Measurements from ENCODE around the gene TNIP3. TPM values are rescaled to one million over a fixed set of nuclear protein-coding genes. Genes with fewer than 3 reads are reported as not detected.

TNIP3 gene
- total RNA-seq, 1 experiment from 2014 or later = not detected

GRCh38 chr4:121114756-121115155, 49.4 kb downstream of the TNIP3 start:
- no peaks in the 10 kb centered on the region for H3K9me3 Mint-ChIP-seq (ENCODE audit: low read depth, unreplicated experiment)
- H3K36me3 Mint-ChIP-seq (ENCODE audit: insufficient read depth, unreplicated experiment) = no peaks in the 10 kb centered on the region
- H3K27me3 Mint-ChIP-seq (ENCODE audit: unreplicated experiment) = no peaks in the 10 kb centered on the region
- H3K4me3 Mint-ChIP-seq (ENCODE audit: low read depth, unreplicated experiment) = no peak overlapping the region
- intact Hi-C loops (cut with micrococcal nuclease; ENCODE audit: unreplicated experiment) = loop anchor here (5.0 kb wide), 1 partner anchor 397 kb away; no protein-coding TSS in a partner anchor
- DNase-seq = no peak
- CTCF ChIA-PET = no interaction called here
- H3K27ac Mint-ChIP-seq (ENCODE audit: unreplicated experiment) = no peak overlapping the region
- no peaks in the 10 kb centered on the region for H3K4me1 Mint-ChIP-seq (ENCODE audit: low read depth, unreplicated experiment)
- no peak for TF ChIP-seq CTCF (IDR thresholded peaks at IDR 0.05; ENCODE audit: unreplicated experiment)
- BruUV-seq (replicated peaks) = no TSS peak

- no TSS peak for BruUV-seq (replicated peaks)
- CTCF ChIA-PET = no interaction called here
- H3K4me3 Mint-ChIP-seq (ENCODE audit: low read depth, unreplicated experiment) = no peak overlapping the region
- no peaks in the 10 kb centered on the region for H3K27me3 Mint-ChIP-seq (ENCODE audit: unreplicated experiment)
- H3K36me3 Mint-ChIP-seq (ENCODE audit: insufficient read depth, unreplicated experiment) = no peaks in the 10 kb centered on the region
- intact Hi-C loops (cut with micrococcal nuclease; ENCODE audit: unreplicated experiment) = loop anchor here (2.0 to 5.0 kb wide), 2 partner anchors 395 to 1042 kb away; no protein-coding TSS in a partner anchor
- H3K9me3 Mint-ChIP-seq (ENCODE audit: low read depth, unreplicated experiment) = no peaks in the 10 kb centered on the region
- no peak overlapping the region for H3K27ac Mint-ChIP-seq (ENCODE audit: unreplicated experiment)
- H3K4me1 Mint-ChIP-seq (ENCODE audit: low read depth, unreplicated experiment) = no peaks in the 10 kb centered on the region
- DNase-seq = no peak
- TF ChIP-seq CTCF (IDR thresholded peaks at IDR 0.05; ENCODE audit: unreplicated experiment) = no peak
Measured at GRCh38 chr4:121112530-121112929, 51.6 kb downstream of the TNIP3 start.

- Mint-ChIP-seq H3K27me3 (ENCODE audit: unreplicated experiment) (no peaks in the 10 kb centered on the region), H3K9me3 (ENCODE audit: low read depth, unreplicated experiment) (no peaks in the 10 kb centered on the region), H3K27ac (ENCODE audit: unreplicated experiment) (no peak overlapping the region), H3K4me3 (ENCODE audit: low read depth, unreplicated experiment) (no peak overlapping the region), H3K36me3 (ENCODE audit: insufficient read depth, unreplicated experiment) (no peaks in the 10 kb centered on the region), H3K4me1 (ENCODE audit: low read depth, unreplicated experiment) (no peaks in the 10 kb centered on the region)
- no peak for TF ChIP-seq CTCF (IDR thresholded peaks at IDR 0.05; ENCODE audit: unreplicated experiment)
- intact Hi-C loops (cut with micrococcal nuclease; ENCODE audit: unreplicated experiment) = no loop called here
- BruUV-seq (replicated peaks) = no TSS peak
- CTCF ChIA-PET = interaction anchor here (0.6 kb wide), 1 partner anchor 65 kb away, joined by 3 read pairs; no protein-coding TSS in a partner anchor
- DNase-seq = no peak
Measured at GRCh38 chr4:121108557-121108956, 55.6 kb downstream of the TNIP3 start.

GRCh38 chr4:121107507-121107906, 56.6 kb downstream of the TNIP3 start:
- Mint-ChIP-seq H3K27me3 (ENCODE audit: unreplicated experiment) (no peaks in the 10 kb centered on the region), H3K9me3 (ENCODE audit: low read depth, unreplicated experiment) (no peaks in the 10 kb centered on the region), H3K27ac (ENCODE audit: unreplicated experiment) (no peak overlapping the region), H3K4me3 (ENCODE audit: low read depth, unreplicated experiment) (no peak overlapping the region), H3K36me3 (ENCODE audit: insufficient read depth, unreplicated experiment) (no peaks in the 10 kb centered on the region), H3K4me1 (ENCODE audit: low read depth, unreplicated experiment) (no peaks in the 10 kb centered on the region)
- CTCF ChIA-PET = no interaction called here
- no peak for DNase-seq
- intact Hi-C loops (cut with micrococcal nuclease; ENCODE audit: unreplicated experiment) = no loop called here
- no TSS peak for BruUV-seq (replicated peaks)
- no peak for TF ChIP-seq CTCF (IDR thresholded peaks at IDR 0.05; ENCODE audit: unreplicated experiment)

Data from Calu3 (cell line).